Stimulated activated CD8-positive, alpha-beta memory T cell treated with anti-CD3 and anti-CD28 coated beads, Interleukin-2, amount 100 ng/mL, for 48 hours (primary cell): ENCODE measurements around the gene MRPS26.
"Not testable (repeated sequence)": the region's sequence is repeated elsewhere in the genome, so short reads cannot be mapped to it uniquely, and the experiment has no call there.

Experiments used
- DNase-seq, 2 donors: peaks; one replicate each; pipeline ENCODE4 v3.0.0-alpha.2; 2020; ENCODE audit warnings: low read depth in 2 of 2

Gene MRPS26

GRCh38 chr20:3073251-3073643 is 27.4 kb downstream of the MRPS26 start:
- DNase-seq, result not testable (repeated sequence)

- no peak for DNase-seq
These were observed 29.0 kb downstream of the MRPS26 start for GRCh38 chr20:3074812-3075211.

GRCh38 chr20:3075315-3075714 is 29.5 kb downstream of the MRPS26 start:
- DNase-seq, result not testable (repeated sequence)

- DNase-seq, result no peak
These were observed 31.8 kb downstream of the MRPS26 start for GRCh38 chr20:3077618-3078134.

GRCh38 chr20:3080939-3081388 is 35.1 kb downstream of the MRPS26 start:
- DNase-seq, result no peak

GRCh38 chr20:3081641-3082040 is 35.8 kb downstream of the MRPS26 start:
- no peak for DNase-seq

GRCh38 chr20:3082306-3082951 is 36.6 kb downstream of the MRPS26 start:
- DNase-seq, result no peak

- DNase-seq, result no peak
These were observed 37.4 kb downstream of the MRPS26 start for GRCh38 chr20:3082955-3083952.

GRCh38 chr20:3084283-3084985 is 38.6 kb downstream of the MRPS26 start, which contains the start of gene AVP:
Gene AVP, minus strand, starts transcription at chr20:3084724. Its CDS starts 50 bp downstream, at chr20:3084674.
- DNase-seq, result no peak

GRCh38 chr20:3084986-3085360 is 39.1 kb downstream of the MRPS26 start:
- no peak for DNase-seq

- no peak for DNase-seq
These were observed 39.8 kb downstream of the MRPS26 start for GRCh38 chr20:3085571-3086072.

GRCh38 chr20:3088031-3088430 is 42.2 kb downstream of the MRPS26 start:
- DNase-seq, result no peak

- no peak for DNase-seq
These were observed 44.7 kb downstream of the MRPS26 start for GRCh38 chr20:3090565-3090964.

- DNase-seq, result no peak
These were observed 46.9 kb downstream of the MRPS26 start for GRCh38 chr20:3092611-3093379.

GRCh38 chr20:3093861-3094361 is 48.1 kb downstream of the MRPS26 start:
- DNase-seq, result no peak

- no peak for DNase-seq
These were observed 49.2 kb downstream of the MRPS26 start for GRCh38 chr20:3094848-3095629.
